Adrenal gland (tissue), 5 donors: Measurements from ENCODE around the gene FAP.

ENCODE experiments used
- POLR2A ChIP-seq, 2 donors: fragments of 450-650 bp; IDR thresholded peaks; one replicate each; pipeline ENCODE4 v1.6.1; 2017; ENCODE audit warnings: antibody characterized with exemption in 2 of 2, mild to moderate bottlenecking in 2 of 2, moderate library complexity in 1 of 2
- TF ChIP-seq, protein P1 (sequence below), 6 experiments: fragments of 450-650 bp in 4 of 6; fragments of 200-600 bp in 2 of 6; sonication (generic) in 1 of 6; IDR thresholded peaks; 1 replicate in 5 of 6; 2 replicates in 1 of 6; pipeline versions ENCODE4 v1.5.1 to v1.8.0; 2016 to 2021; ENCODE audit warnings: antibody characterized with exemption in 6 of 6, mild to moderate bottlenecking in 2 of 6, moderate library complexity in 1 of 6
- donor health status: DM: no; HTN: no; CAD: no.

DNA sequence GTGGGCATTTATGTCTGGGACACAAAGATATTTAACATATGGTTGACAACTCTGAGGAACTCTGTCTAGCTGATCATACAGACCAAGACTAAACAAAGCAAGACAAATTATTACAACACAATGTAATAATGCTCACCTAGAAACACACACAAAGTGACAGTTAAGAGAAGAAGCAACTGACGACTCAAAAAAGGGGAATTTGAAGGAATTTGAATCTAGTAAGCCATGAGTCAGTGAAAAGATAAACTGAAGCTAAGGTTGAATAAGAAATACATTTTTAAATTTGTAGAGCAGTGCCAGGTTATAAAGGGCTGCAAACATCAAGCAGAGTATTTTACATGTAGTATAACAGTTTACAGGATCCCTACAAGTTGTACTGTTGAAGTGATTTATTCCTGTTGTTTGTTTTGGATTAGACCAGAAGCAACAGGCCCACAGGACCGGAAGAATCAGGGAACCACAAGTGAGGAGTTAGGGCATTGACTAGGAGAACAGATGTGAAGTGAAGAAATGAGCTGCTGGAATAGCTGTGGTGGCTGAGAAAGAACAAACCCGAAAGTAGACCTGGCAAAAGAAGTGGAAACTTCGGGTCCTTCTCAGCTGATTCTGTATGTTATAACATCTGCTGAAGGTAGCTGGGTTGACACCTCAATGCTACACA, 39.6 kb upstream of the FAP start:
- TF ChIP-seq POLR2A (IDR thresholded peaks at IDR 0.05): no peak
- TF ChIP-seq, protein P1, sequence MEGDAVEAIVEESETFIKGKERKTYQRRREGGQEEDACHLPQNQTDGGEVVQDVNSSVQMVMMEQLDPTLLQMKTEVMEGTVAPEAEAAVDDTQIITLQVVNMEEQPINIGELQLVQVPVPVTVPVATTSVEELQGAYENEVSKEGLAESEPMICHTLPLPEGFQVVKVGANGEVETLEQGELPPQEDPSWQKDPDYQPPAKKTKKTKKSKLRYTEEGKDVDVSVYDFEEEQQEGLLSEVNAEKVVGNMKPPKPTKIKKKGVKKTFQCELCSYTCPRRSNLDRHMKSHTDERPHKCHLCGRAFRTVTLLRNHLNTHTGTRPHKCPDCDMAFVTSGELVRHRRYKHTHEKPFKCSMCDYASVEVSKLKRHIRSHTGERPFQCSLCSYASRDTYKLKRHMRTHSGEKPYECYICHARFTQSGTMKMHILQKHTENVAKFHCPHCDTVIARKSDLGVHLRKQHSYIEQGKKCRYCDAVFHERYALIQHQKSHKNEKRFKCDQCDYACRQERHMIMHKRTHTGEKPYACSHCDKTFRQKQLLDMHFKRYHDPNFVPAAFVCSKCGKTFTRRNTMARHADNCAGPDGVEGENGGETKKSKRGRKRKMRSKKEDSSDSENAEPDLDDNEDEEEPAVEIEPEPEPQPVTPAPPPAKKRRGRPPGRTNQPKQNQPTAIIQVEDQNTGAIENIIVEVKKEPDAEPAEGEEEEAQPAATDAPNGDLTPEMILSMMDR (IDR thresholded peaks at IDR 0.05): no peak
